NT2/D1 (cell line): ENCODE data around the gene PEF1.
A peak's percentile ranks its signal among the peaks of the same experiment; 100 is the strongest.

ENCODE experiments used
- DNase-seq: peaks from one replicate; pipeline ENCODE4 v3.0.0-alpha.2; 2011; ENCODE audit warnings: low read depth, low spot score
- H3K27me3 ChIP-seq: 2 replicates; pipeline ENCODE4 v1.6.0; 2011; ENCODE audit warnings: mild to moderate bottlenecking; ENCODE audit not compliant: insufficient read length, insufficient read depth
- H3K36me3 ChIP-seq: 2 replicates; pipeline ENCODE4 v1.6.1; 2011; ENCODE audit warnings: mild to moderate bottlenecking, low read length, mixed read lengths; ENCODE audit not compliant: insufficient read depth, insufficient read length
- H3K4me1 ChIP-seq: 2 replicates; pipeline ENCODE4 v1.5.1; 2011; ENCODE audit not compliant: insufficient read depth, insufficient read length
- H3K4me3 ChIP-seq: 2 replicates; pipeline ENCODE4 v1.5.1; 2011; ENCODE audit warnings: low read depth; ENCODE audit not compliant: insufficient read length
- H3K9ac ChIP-seq: 2 replicates; pipeline ENCODE4 v1.6.0; 2011; ENCODE audit warnings: low read depth; ENCODE audit not compliant: insufficient read length
- H3K9me3 ChIP-seq: 2 replicates; pipeline ENCODE4 v1.5.1; 2011; ENCODE audit warnings: mild to moderate bottlenecking, low read length; ENCODE audit not compliant: insufficient read depth
- SUZ12 ChIP-seq: IDR thresholded peaks from 2 replicates; pipeline ENCODE4 v1.6.1; 2011; ENCODE audit not compliant: insufficient read length, insufficient read depth; ENCODE audit errors: extremely low read depth
- YY1 ChIP-seq: IDR thresholded peaks from 2 replicates; pipeline ENCODE4 v1.6.1; 2011; ENCODE audit not compliant: insufficient read length, insufficient read depth
- ZNF274 ChIP-seq: IDR thresholded peaks from 2 replicates; pipeline ENCODE4 v1.6.1; 2011; ENCODE audit warnings: mild to moderate bottlenecking, low read depth, low read length

The PEF1 gene

GRCh38 chr1:31648190-31648589 is 3.5 kb upstream of the PEF1 start:
- TF ChIP-seq SUZ12: no peak
- no peak for TF ChIP-seq YY1
- TF ChIP-seq ZNF274: no peak
- Histone ChIP-seq H3K4me3 (no peak overlapping the region), H3K4me1 (peaks cover 3% of the 10 kb centered on the region), H3K27me3 (no peaks in the 10 kb centered on the region), H3K9me3 (no peaks in the 10 kb centered on the region), H3K36me3 (peaks cover 9% of the 10 kb centered on the region), H3K9ac (no peak overlapping the region)
- DNase-seq: no peak

DNA sequence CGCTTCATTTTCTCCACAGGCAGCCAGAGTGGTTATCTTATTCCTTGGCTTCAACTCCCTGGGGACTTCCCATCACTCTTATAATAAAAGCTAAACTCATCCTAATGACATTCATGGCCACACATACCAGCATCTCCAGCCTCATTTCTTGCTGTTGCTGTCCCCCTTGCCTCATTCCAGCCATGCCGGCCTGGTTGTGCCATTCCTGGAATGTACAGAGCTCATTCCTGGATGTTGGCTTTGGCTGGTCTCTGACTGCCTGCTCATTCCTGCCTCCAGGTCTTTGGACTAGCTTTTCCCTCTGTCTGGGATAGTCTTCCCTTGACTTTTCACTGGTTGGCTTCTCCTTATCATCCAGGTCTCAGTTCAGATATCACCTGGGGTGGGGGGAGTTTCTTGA is 2.4 kb upstream of the PEF1 start:
- peaks cover 3% of the 10 kb centered on the region for H3K4me1 ChIP-seq
- H3K27me3 ChIP-seq: no peaks in the 10 kb centered on the region
- no peak for DNase-seq

GRCh38 chr1:31646259-31646960 is 1.7 kb upstream of the PEF1 start:
- Histone ChIP-seq H3K36me3 (peaks cover 12% of the 10 kb centered on the region), H3K4me3 (no peak overlapping the region), H3K4me1 (peaks cover 3% of the 10 kb centered on the region), H3K9ac (no peak overlapping the region), H3K9me3 (no peaks in the 10 kb centered on the region), H3K27me3 (no peaks in the 10 kb centered on the region)
- TF ChIP-seq ZNF274 (no peak), YY1 (no peak), SUZ12 (no peak)
- no peak for DNase-seq

More for the DNA sequence above, 2.4 kb upstream of the PEF1 start:
- Histone ChIP-seq H3K9me3 (no peaks in the 10 kb centered on the region), H3K36me3 (peaks cover 11% of the 10 kb centered on the region), H3K4me3 (no peak overlapping the region), H3K9ac (no peak overlapping the region)
- TF ChIP-seq SUZ12 (no peak), YY1 (no peak), ZNF274 (no peak)

DNA sequence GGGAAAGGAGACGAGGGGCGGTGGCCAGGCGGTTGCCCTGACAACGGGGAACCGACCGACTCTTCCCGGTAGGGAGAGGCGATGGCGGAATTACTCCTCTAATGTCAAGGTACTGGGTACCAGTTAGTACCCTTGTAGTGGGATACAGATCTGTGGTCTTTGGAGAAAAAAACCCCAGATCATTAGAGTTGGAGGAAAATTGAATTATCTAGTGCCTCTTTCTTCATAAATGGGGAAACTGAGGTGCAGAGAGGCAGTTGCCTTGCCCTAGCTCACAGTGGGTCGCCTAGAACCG is 545 bp upstream of the PEF1 start:
- no peaks in the 10 kb centered on the region for H3K9me3 ChIP-seq
- DNase-seq: no peak
- peak overlapping the region; percentile 96 for H3K4me3 ChIP-seq
- TF ChIP-seq YY1: no peak
- no peak for TF ChIP-seq SUZ12
- no peak for TF ChIP-seq ZNF274
- peak overlapping the region; percentile 97 for H3K9ac ChIP-seq
- peaks cover 12% of the 10 kb centered on the region for H3K4me1 ChIP-seq
- peaks cover 23% of the 10 kb centered on the region for H3K36me3 ChIP-seq
- no peaks in the 10 kb centered on the region for H3K27me3 ChIP-seq

DNA sequence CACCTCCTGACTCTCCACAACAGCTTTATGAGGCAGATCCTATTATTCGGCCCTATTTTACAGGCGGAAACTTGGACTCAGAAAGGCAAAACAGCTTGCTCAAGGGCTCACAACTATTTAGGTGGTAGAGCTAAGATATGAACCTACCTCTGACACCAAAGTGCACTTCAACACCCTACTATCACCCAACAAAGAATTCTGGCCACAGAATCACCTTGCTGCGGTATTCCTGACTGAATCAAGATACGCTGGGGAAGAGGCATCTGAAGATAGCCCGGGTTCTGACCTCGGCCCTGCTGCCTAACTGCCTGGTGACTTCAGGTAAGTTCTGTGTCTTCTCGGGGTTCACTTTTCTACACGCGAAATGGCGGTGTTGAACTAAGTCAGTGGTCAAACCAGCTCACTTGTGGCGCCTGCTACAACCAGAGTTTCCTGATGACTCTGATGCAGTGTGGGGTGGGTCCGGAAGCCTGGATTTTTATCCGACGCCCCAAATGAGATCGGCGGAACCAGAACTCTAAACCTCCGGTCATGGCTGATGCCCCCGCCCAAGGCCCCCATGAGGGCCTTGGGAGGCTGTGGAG is 608 bp downstream of the PEF1 start:
- TF ChIP-seq SUZ12 (no peak), ZNF274 (no peak), YY1 (no peak)
- Histone ChIP-seq H3K36me3 (peaks cover 27% of the 10 kb centered on the region), H3K9me3 (no peaks in the 10 kb centered on the region), H3K4me3 (peak overlapping the region; percentile 96), H3K9ac (peak overlapping the region; percentile 97), H3K4me1 (peaks cover 14% of the 10 kb centered on the region), H3K27me3 (no peaks in the 10 kb centered on the region)
- DNase-seq: no peak

DNA sequence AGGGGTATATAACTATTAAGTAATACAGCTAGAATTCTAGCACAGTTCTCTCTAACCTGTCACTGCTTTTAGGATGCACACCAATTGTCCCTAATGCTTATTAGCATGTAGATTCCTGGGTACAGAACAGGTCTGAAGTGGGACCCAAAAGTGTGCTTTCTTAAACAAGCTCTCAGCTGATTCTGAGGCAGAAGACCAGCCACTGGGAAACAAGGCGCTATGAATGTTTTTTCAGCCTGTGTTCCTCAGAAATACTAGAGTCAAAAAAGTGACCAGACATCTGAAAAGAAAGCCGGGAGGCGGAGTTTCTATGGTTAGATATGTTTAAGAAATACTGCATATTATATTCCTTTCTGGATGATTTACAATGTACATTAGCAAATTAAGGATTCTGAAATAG is 1.8 kb downstream of the PEF1 start:
- Histone ChIP-seq H3K9ac (no peak overlapping the region), H3K4me1 (peaks cover 17% of the 10 kb centered on the region), H3K9me3 (no peaks in the 10 kb centered on the region), H3K4me3 (no peak overlapping the region), H3K27me3 (no peaks in the 10 kb centered on the region), H3K36me3 (peaks cover 32% of the 10 kb centered on the region)
- no peak for DNase-seq
- TF ChIP-seq YY1: no peak
- TF ChIP-seq SUZ12: no peak
- no peak for TF ChIP-seq ZNF274

DNA sequence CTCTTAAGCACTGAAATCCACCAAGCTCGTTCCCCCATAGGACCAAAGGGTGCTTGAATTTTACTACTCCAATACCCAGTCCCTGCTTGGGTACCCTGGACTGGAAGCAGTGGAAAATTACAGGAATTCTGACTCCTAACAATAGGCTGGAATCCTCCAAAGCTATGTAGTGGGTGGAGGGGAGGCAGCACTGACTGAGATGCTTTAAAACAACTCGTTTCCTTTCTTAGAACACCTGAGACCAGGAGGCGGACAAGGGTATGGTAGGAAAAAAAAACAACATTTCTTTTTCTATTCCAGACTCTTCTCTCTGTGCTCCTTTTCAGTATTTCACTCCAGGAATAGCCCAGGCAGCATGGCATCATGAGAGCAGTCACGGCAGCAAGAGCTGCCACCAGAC is 2.3 kb downstream of the PEF1 start:
- peaks cover 17% of the 10 kb centered on the region for H3K4me1 ChIP-seq
- no peaks in the 10 kb centered on the region for H3K9me3 ChIP-seq
- H3K27me3 ChIP-seq: no peaks in the 10 kb centered on the region
- peak overlapping the region; percentile 18 for H3K9ac ChIP-seq
- DNase-seq: no peak
- no peak overlapping the region for H3K4me3 ChIP-seq
- TF ChIP-seq SUZ12 (no peak), ZNF274 (no peak), YY1 (no peak)
- peaks cover 36% of the 10 kb centered on the region for H3K36me3 ChIP-seq
